ENCODE measurements around the gene SLC41A3.

DNA sequence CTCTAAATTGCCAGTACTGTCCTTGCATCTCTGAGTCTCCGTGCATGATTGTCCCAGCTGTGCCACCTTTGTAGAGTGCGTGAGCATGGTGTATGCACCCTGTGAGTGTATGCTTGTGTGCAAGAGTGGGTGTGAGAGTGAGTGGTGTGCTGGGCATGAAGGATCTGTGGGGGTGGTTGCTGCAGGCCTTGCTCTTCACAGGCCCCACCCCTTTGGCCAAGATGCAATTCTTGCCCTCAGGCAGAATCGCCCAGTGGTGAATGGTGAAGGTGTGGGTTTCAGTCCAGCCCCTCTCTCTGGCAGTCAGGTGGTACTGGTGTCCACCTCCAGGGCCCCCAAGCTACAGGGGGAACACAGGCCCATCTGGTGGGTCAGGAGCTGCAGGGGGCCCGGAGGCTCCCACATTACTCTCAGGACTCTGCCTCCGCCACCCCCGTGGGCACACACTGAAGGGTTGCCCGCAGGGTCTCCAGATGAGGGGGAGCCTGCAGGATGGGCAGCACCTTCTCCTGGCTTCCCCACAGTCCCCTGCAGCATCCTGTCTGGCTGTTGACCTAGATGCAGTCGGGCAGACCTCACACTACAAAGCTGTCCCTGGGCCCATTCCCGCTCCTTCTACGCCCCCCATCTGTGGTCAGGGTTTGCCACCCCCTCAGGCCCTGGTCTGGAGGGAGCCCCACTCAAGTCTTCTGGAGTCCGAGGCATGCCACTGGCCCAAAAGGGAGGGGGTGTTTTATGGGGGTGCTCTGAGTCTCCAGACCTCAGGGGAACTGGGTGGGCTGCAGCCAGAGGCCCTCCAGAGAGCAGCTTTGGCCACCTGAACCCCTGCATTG, 123.3 kb downstream of the SLC41A3 start:
- TF ChIP-seq, protein P1, sequence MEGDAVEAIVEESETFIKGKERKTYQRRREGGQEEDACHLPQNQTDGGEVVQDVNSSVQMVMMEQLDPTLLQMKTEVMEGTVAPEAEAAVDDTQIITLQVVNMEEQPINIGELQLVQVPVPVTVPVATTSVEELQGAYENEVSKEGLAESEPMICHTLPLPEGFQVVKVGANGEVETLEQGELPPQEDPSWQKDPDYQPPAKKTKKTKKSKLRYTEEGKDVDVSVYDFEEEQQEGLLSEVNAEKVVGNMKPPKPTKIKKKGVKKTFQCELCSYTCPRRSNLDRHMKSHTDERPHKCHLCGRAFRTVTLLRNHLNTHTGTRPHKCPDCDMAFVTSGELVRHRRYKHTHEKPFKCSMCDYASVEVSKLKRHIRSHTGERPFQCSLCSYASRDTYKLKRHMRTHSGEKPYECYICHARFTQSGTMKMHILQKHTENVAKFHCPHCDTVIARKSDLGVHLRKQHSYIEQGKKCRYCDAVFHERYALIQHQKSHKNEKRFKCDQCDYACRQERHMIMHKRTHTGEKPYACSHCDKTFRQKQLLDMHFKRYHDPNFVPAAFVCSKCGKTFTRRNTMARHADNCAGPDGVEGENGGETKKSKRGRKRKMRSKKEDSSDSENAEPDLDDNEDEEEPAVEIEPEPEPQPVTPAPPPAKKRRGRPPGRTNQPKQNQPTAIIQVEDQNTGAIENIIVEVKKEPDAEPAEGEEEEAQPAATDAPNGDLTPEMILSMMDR (IDR thresholded peaks at IDR 0.05): no peak
- no peak for TF ChIP-seq ZFX (IDR thresholded peaks at IDR 0.05; ENCODE audit: borderline replicate concordance)

Measured in 22Rv1 (cell line).